GM15510 (cell line): ENCODE results near the gene ANAPC2.

Experiments
- POLR2A ChIP-seq: IDR thresholded peaks from 3 replicates; pipeline ENCODE4 v1.6.1; 2011; ENCODE audit warnings: borderline replicate concordance; ENCODE audit not compliant: insufficient read length; ENCODE audit errors: extremely low read depth

Gene ANAPC2

DNA sequence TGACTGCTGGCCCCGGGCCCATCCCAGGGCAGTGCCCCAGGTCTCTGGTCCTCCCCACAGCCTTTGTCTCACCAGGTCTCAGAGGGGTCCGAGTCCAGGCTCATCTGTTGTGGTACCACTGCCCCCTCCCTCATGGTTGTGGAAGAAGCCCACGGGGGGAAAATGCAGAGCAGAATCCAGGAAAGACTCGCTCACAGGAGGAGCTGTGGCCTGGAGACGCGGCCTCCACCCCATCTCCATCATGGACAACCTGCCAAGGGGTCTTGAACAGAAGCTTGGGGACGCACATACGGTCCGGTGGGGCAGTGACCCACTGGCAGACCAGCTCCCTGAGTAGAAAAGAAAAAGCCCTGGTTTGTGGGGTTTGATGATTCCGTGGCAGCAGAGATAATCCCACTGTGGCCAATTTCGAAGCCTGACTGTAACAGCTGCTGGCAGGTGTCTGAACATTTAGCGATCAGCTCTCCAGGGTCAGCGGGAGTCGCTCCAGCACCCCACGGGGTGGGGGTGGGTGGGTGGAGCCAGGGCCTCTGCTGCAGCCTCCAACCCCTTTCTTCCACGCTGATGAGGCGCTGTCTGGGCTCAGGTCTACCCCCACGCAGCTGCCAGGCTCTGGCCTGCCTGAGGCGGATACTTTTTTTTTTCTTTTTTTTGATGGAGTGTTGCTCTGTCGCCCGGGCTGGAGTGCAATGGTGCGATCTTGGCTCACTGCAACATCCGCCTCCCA, 51.3 kb downstream of the ANAPC2 start:
- TF ChIP-seq POLR2A: no peak

GRCh38 chr9:137136261-137136880, 52.0 kb downstream of the ANAPC2 start:
- TF ChIP-seq POLR2A: no peak

DNA sequence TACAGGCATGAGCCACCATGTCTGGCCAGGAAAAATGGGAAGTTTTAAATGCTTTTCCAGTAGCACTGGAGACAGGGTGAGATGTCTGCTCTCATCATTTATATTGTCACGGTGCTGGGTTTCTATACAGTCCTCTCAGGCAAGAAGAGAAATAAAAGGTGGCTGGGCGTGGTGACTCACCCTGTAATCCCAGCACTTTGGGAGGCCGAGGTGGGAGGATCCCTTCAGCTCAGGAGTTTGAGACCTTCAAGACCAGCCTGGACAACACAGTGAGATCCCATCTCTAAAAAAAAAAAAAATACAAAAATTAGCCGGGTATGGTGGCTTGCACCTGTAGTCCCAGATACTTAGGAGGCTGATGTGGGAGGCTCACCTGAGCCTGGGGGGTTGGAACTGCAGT, 54.2 kb downstream of the ANAPC2 start:
- no peak for TF ChIP-seq POLR2A

GRCh38 chr9:137130176-137130755, 58.1 kb downstream of the ANAPC2 start:
- no peak for TF ChIP-seq POLR2A

- peak; percentile 88 for TF ChIP-seq POLR2A
These were observed 58.7 kb downstream of the ANAPC2 start for GRCh38 chr9:137129456-137130175.

GRCh38 chr9:137128862-137129455, 59.4 kb downstream of the ANAPC2 start:
- TF ChIP-seq POLR2A: no peak

GRCh38 chr9:137128158-137128861, 60.0 kb downstream of the ANAPC2 start:
- no peak for TF ChIP-seq POLR2A

- no peak for TF ChIP-seq POLR2A
These were observed 60.8 kb downstream of the ANAPC2 start for GRCh38 chr9:137127301-137128157.

DNA sequence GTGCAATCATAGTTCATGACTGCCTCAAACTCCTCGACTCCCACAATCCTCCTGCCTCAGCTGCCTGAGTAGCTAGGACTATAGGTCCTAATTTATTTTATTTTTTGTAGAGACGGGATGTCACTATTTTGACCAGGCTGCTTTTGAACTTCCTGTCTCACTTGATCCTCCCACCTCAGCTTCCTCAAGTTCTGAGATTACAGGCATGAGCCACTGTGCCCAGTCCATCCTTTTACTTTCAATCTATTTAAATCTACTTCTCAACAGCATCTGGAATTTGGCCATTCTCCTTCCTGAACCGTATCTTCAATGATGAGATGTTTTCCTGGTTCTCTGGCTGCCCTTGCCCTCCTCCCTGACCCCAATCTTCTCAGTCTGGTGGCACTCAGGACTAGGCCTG, 61.6 kb downstream of the ANAPC2 start:
- no peak for TF ChIP-seq POLR2A
